Endodermal cell (in vitro differentiated cells): ENCODE measurements around the gene MINK1. TPM values are rescaled to one million over a fixed set of nuclear protein-coding genes. Genes with fewer than 3 reads are reported as not detected.

Experiments used
- DNase-seq: peaks from one replicate; pipeline ENCODE4 v3.0.0-alpha.2; 2017
- H3K27ac ChIP-seq: 2 replicates; pipeline ENCODE4 v1.5.1; 2013; ENCODE audit warnings: mild to moderate bottlenecking, low read depth, low read length, moderate library complexity
- H3K27me3 ChIP-seq: 2 replicates; pipeline ENCODE4 v1.6.1; 2013; ENCODE audit warnings: mild to moderate bottlenecking, low read length, moderate library complexity; ENCODE audit not compliant: insufficient read depth, control insufficient read depth, poor library complexity, severe bottlenecking
- H3K36me3 ChIP-seq: 2 replicates; pipeline ENCODE4 v1.7.0; 2013; ENCODE audit warnings: mild to moderate bottlenecking, low read length, moderate library complexity; ENCODE audit not compliant: control insufficient read depth, insufficient read depth
- H3K4me1 ChIP-seq: one replicate; pipeline ENCODE4 v1.7.0; 2013; ENCODE audit warnings: low read length; ENCODE audit not compliant: control insufficient read depth, insufficient read depth
- H3K4me3 ChIP-seq: 2 replicates; pipeline ENCODE4 v1.5.1; 2013; ENCODE audit warnings: mild to moderate bottlenecking, low read length, moderate library complexity
- H3K9ac ChIP-seq: 2 replicates; pipeline ENCODE4 v1.6.1; 2013; ENCODE audit warnings: mild to moderate bottlenecking, low read length, moderate library complexity; ENCODE audit not compliant: poor library complexity, severe bottlenecking; ENCODE audit errors: extremely low read depth
- H3K9me3 ChIP-seq: 2 replicates; pipeline ENCODE4 v1.6.1; 2013; ENCODE audit warnings: mild to moderate bottlenecking, low read length, moderate library complexity; ENCODE audit not compliant: control insufficient read depth
- H3K27ac Mint-ChIP-seq: 2 replicates; pipeline ENCODE4 v1.8.0; 2020; ENCODE audit warnings: mixed read lengths
- H3K27me3 Mint-ChIP-seq: 2 replicates; pipeline ENCODE4 v1.8.0; 2021; ENCODE audit warnings: mild to moderate bottlenecking, mixed read lengths; ENCODE audit not compliant: insufficient read depth
- H3K36me3 Mint-ChIP-seq: 2 replicates; pipeline ENCODE4 v1.8.0; 2020; ENCODE audit warnings: low read depth, mixed read lengths
- H3K4me1 Mint-ChIP-seq: 2 replicates; pipeline ENCODE4 v1.8.0; 2020; ENCODE audit warnings: mixed read lengths
- H3K4me3 Mint-ChIP-seq: 2 replicates; pipeline ENCODE4 v1.8.0; 2020; ENCODE audit warnings: mild to moderate bottlenecking, moderate library complexity, mixed read lengths
- H3K9me3 Mint-ChIP-seq: 2 replicates; pipeline ENCODE4 v1.8.0; 2020; ENCODE audit warnings: mild to moderate bottlenecking, mixed read lengths
- CTCF ChIP-seq: fragments of 200-600 bp; sonication (generic); conservative IDR thresholded peaks from 2 replicates; pipeline ENCODE4 v1.5.0; 2021; ENCODE audit warnings: antibody characterized with exemption, mild to moderate bottlenecking
- WGBS, 2 experiments: methylation state at CpG; one replicate each; pipeline versions ENCODE4 v1.1.5 to v1.1.7; 2013; ENCODE audit warnings: missing lambda C conversion rate in 2 of 2, mixed read lengths in 1 of 2; ENCODE audit not compliant: insufficient coverage in 1 of 2, insufficient read length in 1 of 2; 5-methylcytosine and 5-hydroxymethylcytosine counted together
- long read RNA-seq, 4 experiments: library from polyadenylated mRNA in 2 of 4; library from RNA in 1 of 4; library from capped mRNA in 1 of 4; stranded (forward) in 3 of 4; unstranded in 1 of 4; transcript quantifications; one replicate each; pipeline ENCODE4 v2.0.0, GENCODE V29; 2020 to 2021; ENCODE audit warnings: inconsistent platforms in 1 of 4
- polyA plus RNA-seq, 2 experiments: library from polyadenylated mRNA; stranded (reverse); fragments of 50-300 nt; gene quantifications; one replicate each; pipeline ENCODE4 v1.2.3, GENCODE V29; 2013
- total RNA-seq, 2 donors: library from RNA; stranded (reverse); fragmentation: NEBNext Ultra II Directional in 1 of 2; extraction: Animal tissue kit (Norgen Biotek cat#: 25700) in 1 of 2; gene quantifications; 2 replicates in 1 of 2; 3 replicates in 1 of 2; pipeline ENCODE4 v1.2.1, GENCODE V29; 2021

Gene MINK1
- total RNA-seq = 10 to 100 TPM; 75.0 to 79.7 TPM
- 51.0 TPM for polyA plus RNA-seq (2013, experiment 1 of 2)
- polyA plus RNA-seq (2013, experiment 2 of 2) = 46.8 TPM
- long read RNA-seq, experiment 1, partial matches to known transcripts = 9 of 19 reads
- long read RNA-seq, experiment 1, other reads (novel, unspliced or antisense) = 10 of 19 reads
- long read RNA-seq, experiment 2, full-length matches to known transcripts = 20 of 59 reads
- long read RNA-seq, experiment 2, partial matches to known transcripts = 15 of 59 reads
- long read RNA-seq, experiment 2, other reads (novel, unspliced or antisense) = 24 of 59 reads
- long read RNA-seq, experiment 3, partial matches to known transcripts = 12 of 18 reads
- long read RNA-seq, experiment 3, other reads (novel, unspliced or antisense) = 6 of 18 reads
- long read RNA-seq, experiment 4 = 0 reads

- Mint-ChIP-seq H3K27ac (peak within 1 kb of the TSS; percentile 93), H3K27me3 (no peaks in the 10 kb centered on the region), H3K36me3 (no peaks in the 10 kb centered on the region), H3K4me1 (peaks cover 31% of the 10 kb centered on the region), H3K4me3 (peak within 1 kb of the TSS; percentile 83), H3K9me3 (no peaks in the 10 kb centered on the region)
- no peak for TF ChIP-seq CTCF
- WGBS, 2 experiments = 0% methylated on average over 13 to 91 of the region's 91 CpGs
- Histone ChIP-seq H3K4me1 (peaks cover 12% of the 10 kb centered on the region), H3K27ac (peak within 1 kb of the TSS; percentile 76), H3K27me3 (no peaks in the 10 kb centered on the region), H3K9ac (peak within 1 kb of the TSS; percentile 69), H3K36me3 (no peaks in the 10 kb centered on the region), H3K4me3 (peak within 1 kb of the TSS; percentile 91), H3K9me3 (no peaks in the 10 kb centered on the region)
- peak; percentile 96 for DNase-seq
These were observed at the start of gene MINK1 for GRCh38 chr17:4833178-4833940. MINK1 (plus strand) TSS chr17:4833340; CDS start chr17:4833584, 244 bp downstream.

- H3K4me1 Mint-ChIP-seq = peaks cover 6% of the 10 kb centered on the region
- WGBS, 2 experiments = 74 to 83% methylated on average over 45 to 61 of the region's 61 CpGs
- no peaks in the 10 kb centered on the region for H3K36me3 ChIP-seq
- H3K4me3 ChIP-seq = no peak overlapping the region
- DNase-seq = peak; percentile 51
- no peaks in the 10 kb centered on the region for H3K36me3 Mint-ChIP-seq
- no peak overlapping the region for H3K27ac Mint-ChIP-seq
- peaks cover 73% of the 10 kb centered on the region for H3K27me3 Mint-ChIP-seq
- H3K4me3 Mint-ChIP-seq = no peak overlapping the region
- no peaks in the 10 kb centered on the region for H3K9me3 Mint-ChIP-seq
- peaks cover 72% of the 10 kb centered on the region for H3K27me3 ChIP-seq
- H3K27ac ChIP-seq = no peak overlapping the region
- H3K9me3 ChIP-seq = no peaks in the 10 kb centered on the region
- TF ChIP-seq CTCF = no peak
- H3K4me1 ChIP-seq = no peaks in the 10 kb centered on the region
- no peak overlapping the region for H3K9ac ChIP-seq
These were observed 47.6 kb upstream of the MINK1 start for GRCh38 chr17:4785311-4786105.

GRCh38 chr17:4786106-4786511 lies 47.0 kb upstream of the MINK1 start, which contains the start of gene VMO1:
VMO1 (minus strand) TSS chr17:4786364; CDS start chr17:4786352, 12 bp downstream.
- Histone ChIP-seq H3K4me3 (no peak within 1 kb of the TSS), H3K36me3 (no peaks in the 10 kb centered on the region), H3K9ac (no peak within 1 kb of the TSS), H3K27ac (no peak within 1 kb of the TSS), H3K4me1 (no peaks in the 10 kb centered on the region), H3K27me3 (peaks cover 78% of the 10 kb centered on the region), H3K9me3 (no peaks in the 10 kb centered on the region)
- Mint-ChIP-seq H3K27me3 (peaks cover 76% of the 10 kb centered on the region), H3K36me3 (no peaks in the 10 kb centered on the region), H3K4me3 (peak within 1 kb of the TSS; percentile 18), H3K27ac (no peak within 1 kb of the TSS), H3K4me1 (peaks cover 6% of the 10 kb centered on the region), H3K9me3 (no peaks in the 10 kb centered on the region)
- WGBS, 2 experiments = 63 to 94% methylated on average over 20 to 24 of the region's 24 CpGs
- no peak for TF ChIP-seq CTCF
- peak; percentile 77 for DNase-seq
